HEK293 (cell line): ENCODE results near the gene OAS2.

ENCODE experiments used
- CTCF ChIP-seq: fragments of 450-650 bp; formaldehyde crosslinking; IDR thresholded peaks from 2 replicates; pipeline ENCODE4 v1.5.1; 2016; ENCODE audit warnings: missing biosample characterization, missing genetic modification characterization
- HOXD13 ChIP-seq: sonication (generic); formaldehyde crosslinking; IDR thresholded peaks from 2 replicates; pipeline ENCODE4 v1.8.0; 2022; ENCODE audit warnings: missing genetic modification reagents, borderline replicate concordance
- KLF8 ChIP-seq: fragments of 450-650 bp; formaldehyde crosslinking; IDR thresholded peaks from 2 replicates; pipeline ENCODE4 v1.5.1; 2016; ENCODE audit warnings: missing biosample characterization, missing genetic modification characterization
- ZNF132 ChIP-seq: fragments of 450-650 bp; formaldehyde crosslinking; IDR thresholded peaks from 2 replicates; pipeline ENCODE4 v1.5.1; 2017; ENCODE audit warnings: missing biosample characterization, missing genetic modification characterization, borderline replicate concordance
- ZNF19 ChIP-seq: fragments of 450-650 bp; formaldehyde crosslinking; IDR thresholded peaks from 2 replicates; pipeline ENCODE4; 2016; ENCODE audit warnings: missing biosample characterization, missing genetic modification characterization, low read depth
- ZNF530 ChIP-seq: fragments of 450-650 bp; formaldehyde crosslinking; IDR thresholded peaks from 2 replicates; pipeline ENCODE4 v1.5.1; 2016; ENCODE audit warnings: low read depth, missing biosample characterization, missing genetic modification characterization
- ZNF610 ChIP-seq: fragments of 450-650 bp; formaldehyde crosslinking; IDR thresholded peaks from 2 replicates; pipeline ENCODE4 v1.5.1; 2016; ENCODE audit warnings: missing biosample characterization, missing genetic modification characterization, borderline replicate concordance
- ZNF701 ChIP-seq: fragments of 450-650 bp; formaldehyde crosslinking; IDR thresholded peaks from 2 replicates; pipeline ENCODE4 v1.5.1; 2016; ENCODE audit warnings: missing biosample characterization, missing genetic modification characterization
- ZNF830 ChIP-seq: fragments of 450-650 bp; IDR thresholded peaks from 2 replicates; pipeline ENCODE4 v1.5.0; 2018; ENCODE audit warnings: missing biosample characterization, missing genetic modification characterization, low read depth, mild to moderate bottlenecking, moderate library complexity
- ZNF843 ChIP-seq: fragments of 450-650 bp; formaldehyde crosslinking; IDR thresholded peaks from 2 replicates; pipeline ENCODE4 v1.5.1; 2016; ENCODE audit warnings: missing biosample characterization, missing genetic modification characterization
- TF ChIP-seq, protein P1 (sequence below): fragments of 450-650 bp; formaldehyde crosslinking; IDR thresholded peaks from 2 replicates; pipeline ENCODE4 v1.5.1; 2016; ENCODE audit warnings: missing biosample characterization, missing genetic modification characterization
- TF ChIP-seq, protein P2 (sequence below): fragments of 450-650 bp; formaldehyde crosslinking; conservative IDR thresholded peaks from 2 replicates; pipeline ENCODE4 v1.5.1; 2016; ENCODE audit warnings: low read depth, missing biosample characterization, missing genetic modification characterization
- TF ChIP-seq, protein P3 (sequence below): fragments of 450-650 bp; formaldehyde crosslinking; IDR thresholded peaks from 2 replicates; pipeline ENCODE4 v1.5.1; 2016; ENCODE audit warnings: missing biosample characterization, missing genetic modification characterization

DNA sequence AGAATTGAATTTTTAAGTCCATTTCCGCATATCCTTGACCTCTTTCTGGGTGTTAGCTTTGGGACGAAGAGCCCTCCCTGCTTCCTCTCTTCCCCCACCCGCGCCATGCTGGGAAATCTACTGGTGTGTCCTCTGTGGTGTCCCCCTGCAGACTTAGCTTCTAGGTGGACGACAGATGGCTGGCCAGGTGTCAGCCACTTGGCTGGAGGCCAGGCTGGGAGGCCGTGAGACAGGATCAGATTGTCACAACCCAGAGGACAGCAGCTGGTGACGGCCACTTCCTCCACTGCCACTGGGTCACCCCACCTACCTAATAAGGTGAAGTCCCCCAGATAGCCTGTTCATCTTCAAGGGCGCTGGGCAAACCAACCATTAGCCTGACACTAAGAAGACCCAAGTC lies 64.9 kb downstream of the OAS2 start:
- TF ChIP-seq, protein P1, sequence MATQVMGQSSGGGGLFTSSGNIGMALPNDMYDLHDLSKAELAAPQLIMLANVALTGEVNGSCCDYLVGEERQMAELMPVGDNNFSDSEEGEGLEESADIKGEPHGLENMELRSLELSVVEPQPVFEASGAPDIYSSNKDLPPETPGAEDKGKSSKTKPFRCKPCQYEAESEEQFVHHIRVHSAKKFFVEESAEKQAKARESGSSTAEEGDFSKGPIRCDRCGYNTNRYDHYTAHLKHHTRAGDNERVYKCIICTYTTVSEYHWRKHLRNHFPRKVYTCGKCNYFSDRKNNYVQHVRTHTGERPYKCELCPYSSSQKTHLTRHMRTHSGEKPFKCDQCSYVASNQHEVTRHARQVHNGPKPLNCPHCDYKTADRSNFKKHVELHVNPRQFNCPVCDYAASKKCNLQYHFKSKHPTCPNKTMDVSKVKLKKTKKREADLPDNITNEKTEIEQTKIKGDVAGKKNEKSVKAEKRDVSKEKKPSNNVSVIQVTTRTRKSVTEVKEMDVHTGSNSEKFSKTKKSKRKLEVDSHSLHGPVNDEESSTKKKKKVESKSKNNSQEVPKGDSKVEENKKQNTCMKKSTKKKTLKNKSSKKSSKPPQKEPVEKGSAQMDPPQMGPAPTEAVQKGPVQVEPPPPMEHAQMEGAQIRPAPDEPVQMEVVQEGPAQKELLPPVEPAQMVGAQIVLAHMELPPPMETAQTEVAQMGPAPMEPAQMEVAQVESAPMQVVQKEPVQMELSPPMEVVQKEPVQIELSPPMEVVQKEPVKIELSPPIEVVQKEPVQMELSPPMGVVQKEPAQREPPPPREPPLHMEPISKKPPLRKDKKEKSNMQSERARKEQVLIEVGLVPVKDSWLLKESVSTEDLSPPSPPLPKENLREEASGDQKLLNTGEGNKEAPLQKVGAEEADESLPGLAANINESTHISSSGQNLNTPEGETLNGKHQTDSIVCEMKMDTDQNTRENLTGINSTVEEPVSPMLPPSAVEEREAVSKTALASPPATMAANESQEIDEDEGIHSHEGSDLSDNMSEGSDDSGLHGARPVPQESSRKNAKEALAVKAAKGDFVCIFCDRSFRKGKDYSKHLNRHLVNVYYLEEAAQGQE (tag by site-specific recombination), result no peak
- no peak for TF ChIP-seq ZNF19 (tag by site-specific recombination)
- no peak for TF ChIP-seq CTCF (tag by site-specific recombination)
- no peak for TF ChIP-seq ZNF132 (tag by site-specific recombination)
- TF ChIP-seq HOXD13 (CRISPR knock-in tag), result no peak
- no peak for TF ChIP-seq ZNF843
- TF ChIP-seq ZNF530 (tag by site-specific recombination), result no peak
- TF ChIP-seq, protein P2, sequence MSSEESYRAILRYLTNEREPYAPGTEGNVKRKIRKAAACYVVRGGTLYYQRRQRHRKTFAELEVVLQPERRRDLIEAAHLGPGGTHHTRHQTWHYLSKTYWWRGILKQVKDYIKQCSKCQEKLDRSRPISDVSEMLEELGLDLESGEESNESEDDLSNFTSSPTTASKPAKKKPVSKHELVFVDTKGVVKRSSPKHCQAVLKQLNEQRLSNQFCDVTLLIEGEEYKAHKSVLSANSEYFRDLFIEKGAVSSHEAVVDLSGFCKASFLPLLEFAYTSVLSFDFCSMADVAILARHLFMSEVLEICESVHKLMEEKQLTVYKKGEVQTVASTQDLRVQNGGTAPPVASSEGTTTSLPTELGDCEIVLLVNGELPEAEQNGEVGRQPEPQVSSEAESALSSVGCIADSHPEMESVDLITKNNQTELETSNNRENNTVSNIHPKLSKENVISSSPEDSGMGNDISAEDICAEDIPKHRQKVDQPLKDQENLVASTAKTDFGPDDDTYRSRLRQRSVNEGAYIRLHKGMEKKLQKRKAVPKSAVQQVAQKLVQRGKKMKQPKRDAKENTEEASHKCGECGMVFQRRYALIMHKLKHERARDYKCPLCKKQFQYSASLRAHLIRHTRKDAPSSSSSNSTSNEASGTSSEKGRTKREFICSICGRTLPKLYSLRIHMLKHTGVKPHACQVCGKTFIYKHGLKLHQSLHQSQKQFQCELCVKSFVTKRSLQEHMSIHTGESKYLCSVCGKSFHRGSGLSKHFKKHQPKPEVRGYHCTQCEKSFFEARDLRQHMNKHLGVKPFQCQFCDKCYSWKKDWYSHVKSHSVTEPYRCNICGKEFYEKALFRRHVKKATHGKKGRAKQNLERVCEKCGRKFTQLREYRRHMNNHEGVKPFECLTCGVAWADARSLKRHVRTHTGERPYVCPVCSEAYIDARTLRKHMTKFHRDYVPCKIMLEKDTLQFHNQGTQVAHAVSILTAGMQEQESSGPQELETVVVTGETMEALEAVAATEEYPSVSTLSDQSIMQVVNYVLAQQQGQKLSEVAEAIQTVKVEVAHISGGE (tag by site-specific recombination), result no peak
- TF ChIP-seq KLF8 (tag by site-specific recombination), result no peak
- no peak for TF ChIP-seq ZNF701 (tag by site-specific recombination)
- TF ChIP-seq ZNF830, result no peak
- no peak for TF ChIP-seq ZNF610 (tag by site-specific recombination)
- TF ChIP-seq, protein P3, sequence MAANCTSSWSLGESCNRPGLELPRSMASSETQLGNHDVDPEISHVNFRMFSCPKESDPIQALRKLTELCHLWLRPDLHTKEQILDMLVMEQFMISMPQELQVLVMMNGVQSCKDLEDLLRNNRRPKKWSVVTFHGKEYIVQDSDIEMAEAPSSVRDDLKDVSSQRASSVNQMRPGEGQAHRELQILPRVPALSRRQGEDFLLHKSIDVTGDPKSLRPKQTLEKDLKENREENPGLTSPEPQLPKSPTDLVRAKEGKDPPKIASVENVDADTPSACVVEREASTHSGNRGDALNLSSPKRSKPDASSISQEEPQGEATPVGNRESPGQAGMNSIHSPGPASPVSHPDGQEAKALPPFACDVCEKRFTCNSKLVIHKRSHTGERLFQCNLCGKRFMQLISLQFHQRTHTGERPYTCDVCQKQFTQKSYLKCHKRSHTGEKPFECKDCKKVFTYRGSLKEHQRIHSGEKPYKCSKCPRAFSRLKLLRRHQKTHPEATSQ (tag by site-specific recombination), result no peak
